Measurements from ENCODE around the gene GABRG3.

GRCh38 chr15:27475395-27475794, 504.4 kb downstream of the GABRG3 start:
- TF ChIP-seq SUZ12 (IDR thresholded peaks at IDR 0.05; ENCODE audit: extremely low read depth, insufficient read depth, insufficient read length) (no peak), ZNF274 (IDR thresholded peaks at IDR 0.05; ENCODE audit: low read depth, low read length) (no peak)
